HCT116 (cell line): ENCODE data around the gene ZNF341. TPM values are rescaled to one million over a fixed set of nuclear protein-coding genes. Genes with fewer than 3 reads are reported as not detected.

Source experiments
- ATAC-seq: fragments of 200-7000 bp; cut with Tn5 transposase; 2 replicates; pipeline ENCODE4 v1.9.1; 2020; ENCODE audit warnings: mild to moderate bottlenecking, moderate library complexity
- BruUV-seq: library from RNA; stranded (reverse); fragments of 400-500 nt; replicated peaks from 2 replicates; lab custom pipeline; 2021; lab: Mats Ljungman, UMichigan
- CTCF ChIA-PET: fragments of 300-600 bp; sonication (Branson Sonifier 250); formaldehyde crosslinking; loops from one replicate; lab custom pipeline; 2021; ENCODE audit warnings: antibody characterized with exemption; lab: Charles Lee
- POLR2A ChIA-PET: fragments of 300-600, 350-600 bp; sonication (Branson Sonifier 250); formaldehyde crosslinking; loops from one replicate; lab custom pipeline; 2021; ENCODE audit warnings: antibody characterized with exemption; lab: Charles Lee
- RAD21 ChIA-PET, 2 experiments: fragments of 300-600 bp; sonication (Branson Sonifier 250); formaldehyde crosslinking; loops; one replicate each; lab custom pipeline; 2023; ENCODE audit warnings: low total read pairs in 2 of 2; ENCODE audit not compliant: uncharacterized antibody in 2 of 2, unreplicated experiment in 2 of 2, low non-redundant PET in 1 of 2; lab: Charles Lee
- DNase-seq: peaks from one replicate; pipeline ENCODE4 v3.0.0-alpha.2; 2010; ENCODE audit warnings: low read depth, low spot score
- H2AFZ ChIP-seq: fragments of 200-600 bp; shearing (Covaris generic), sonication (generic); 2 replicates; pipeline ENCODE4 v1.6.1; 2017; ENCODE audit warnings: low read depth, mixed run types, mixed read lengths, antibody characterized with exemption, low read length; ENCODE audit not compliant: poor library complexity, severe bottlenecking
- H3K27ac ChIP-seq: 2 replicates; pipeline ENCODE4 v1.5.1; 2012; ENCODE audit warnings: low read depth, low read length
- H3K27me3 ChIP-seq: fragments of 200-600 bp; sonication (generic); 2 replicates; pipeline ENCODE4 v1.6.1; 2016; ENCODE audit warnings: mixed run types, low read length, mixed read lengths; ENCODE audit not compliant: insufficient read depth
- H3K36me3 ChIP-seq, 2 experiments: fragments of 200-500 bp in 1 of 2; fragments of 200-600 bp in 1 of 2; sonication (Bioruptor generic) in 1 of 2; sonication (generic) in 1 of 2; 2 replicates each; pipeline versions ENCODE4 v1.5.1 to v1.6.1; 2014 to 2016; ENCODE audit warnings: low read length in 2 of 2, inconsistent platforms in 1 of 2, mixed read lengths in 1 of 2, mixed run types in 1 of 2; ENCODE audit not compliant: insufficient read depth in 2 of 2, control insufficient read depth in 1 of 2
- H3K4me1 ChIP-seq, 2 experiments: fragments of 200-600 bp in 1 of 2; sonication (generic) in 1 of 2; 2 replicates each; pipeline versions ENCODE4 v1.5.1 to v1.6.1; 2012 to 2017; ENCODE audit warnings: low read length in 2 of 2, inconsistent platforms in 1 of 2, mild to moderate bottlenecking in 1 of 2, mixed read lengths in 1 of 2, mixed run types in 1 of 2, moderate library complexity in 1 of 2; ENCODE audit not compliant: insufficient read depth in 2 of 2, control insufficient read depth in 1 of 2
- H3K4me2 ChIP-seq: fragments of 200-600 bp; sonication (generic); 2 replicates; pipeline ENCODE4 v1.6.1; 2017; ENCODE audit warnings: mixed run types, low read length, mixed read lengths
- H3K4me3 ChIP-seq, 2 experiments: fragments of 200-600 bp in 1 of 2; sonication (generic) in 1 of 2; replicated peaks in 1 of 2; 2 replicates each; pipeline ENCODE4 v1.5.1; 2011 to 2016; ENCODE audit warnings: low read length in 2 of 2, control low read depth in 1 of 2, low read depth in 1 of 2, mild to moderate bottlenecking in 1 of 2, mixed read lengths in 1 of 2, mixed run types in 1 of 2
- H3K79me2 ChIP-seq: fragments of 200-600 bp; sonication (generic); 2 replicates; pipeline ENCODE4 v1.6.1; 2017; ENCODE audit warnings: mild to moderate bottlenecking, mixed run types, low read length, moderate library complexity, mixed read lengths; ENCODE audit not compliant: insufficient read depth
- H3K9ac ChIP-seq: fragments of 200-600 bp; sonication (generic); 2 replicates; pipeline ENCODE4 v1.6.1; 2016; ENCODE audit warnings: low read length, mixed read lengths
- H3K9me2 ChIP-seq: fragments of 200-600 bp; sonication (generic), shearing (Covaris generic); 2 replicates; pipeline ENCODE4 v1.6.1; 2017; ENCODE audit warnings: mixed run types, mild to moderate bottlenecking, moderate library complexity; ENCODE audit not compliant: insufficient read depth
- H3K9me3 ChIP-seq, 2 experiments: fragments of 200-500 bp in 1 of 2; fragments of 200-600 bp in 1 of 2; sonication (Bioruptor generic) in 1 of 2; sonication (generic) in 1 of 2; 2 replicates each; pipeline ENCODE4 v1.6.1; 2014 to 2017; ENCODE audit warnings: low read length in 2 of 2, mixed read lengths in 2 of 2, inconsistent platforms in 1 of 2, low read depth in 1 of 2, mild to moderate bottlenecking in 1 of 2, mixed run types in 1 of 2, moderate library complexity in 1 of 2; ENCODE audit not compliant: control insufficient read depth in 1 of 2, insufficient read depth in 1 of 2
- H4K20me1 ChIP-seq: fragments of 200-600 bp; sonication (generic), shearing (Covaris generic); 2 replicates; pipeline ENCODE4 v1.6.1; 2017; ENCODE audit warnings: mixed run types, mild to moderate bottlenecking, moderate library complexity; ENCODE audit not compliant: insufficient read depth
- CBX3 ChIP-seq: IDR thresholded peaks from 2 replicates; pipeline ENCODE4 v1.6.1; 2012; ENCODE audit warnings: low read depth
- CEBPB ChIP-seq: IDR thresholded peaks from 2 replicates; pipeline ENCODE4 v1.6.1; 2012; ENCODE audit warnings: low read depth
- CTCF ChIP-seq, 3 experiments: fragments of 200-600 bp in 1 of 3; sonication (generic) in 1 of 3; IDR thresholded peaks in 2 of 3; conservative IDR thresholded peaks in 1 of 3; 2 replicates each; pipeline ENCODE4 v1.5.1; 2012 to 2017; ENCODE audit warnings: low read depth in 2 of 3, low read length in 2 of 3, antibody characterized with exemption in 1 of 3, borderline replicate concordance in 1 of 3, control low read depth in 1 of 3, mild to moderate bottlenecking in 1 of 3, mixed read lengths in 1 of 3, mixed run types in 1 of 3, moderate library complexity in 1 of 3; ENCODE audit not compliant: insufficient read depth in 1 of 3
- EGR1 ChIP-seq: IDR thresholded peaks from 2 replicates; pipeline ENCODE4 v1.6.1; 2012; ENCODE audit warnings: low read depth
- ELF1 ChIP-seq: IDR thresholded peaks from 2 replicates; pipeline ENCODE4 v1.6.1; 2012; ENCODE audit warnings: low read depth, borderline replicate concordance
- EZH2phosphoT487 ChIP-seq: fragments of 200-600 bp; IDR thresholded peaks from 2 replicates; pipeline ENCODE4 v1.6.1; 2018; ENCODE audit warnings: antibody characterized with exemption, borderline replicate concordance
- FOSL1 ChIP-seq: IDR thresholded peaks from 2 replicates; pipeline ENCODE4 v1.6.1; 2012; ENCODE audit warnings: low read depth
- JUND ChIP-seq: IDR thresholded peaks from 2 replicates; pipeline ENCODE4 v1.6.1; 2012
- MAX ChIP-seq: IDR thresholded peaks from 2 replicates; pipeline ENCODE4 v1.6.1; 2012
- POLR2A ChIP-seq: IDR thresholded peaks from 2 replicates; pipeline ENCODE4 v1.7.0; 2011; ENCODE audit warnings: borderline replicate concordance; ENCODE audit not compliant: insufficient read depth, insufficient read length; ENCODE audit errors: extremely low read depth
- POLR2AphosphoS5 ChIP-seq: IDR thresholded peaks from 2 replicates; pipeline ENCODE4 v1.6.1; 2011; ENCODE audit warnings: mild to moderate bottlenecking, low read depth, low read length, moderate library complexity
- RAD21 ChIP-seq: IDR thresholded peaks from 2 replicates; pipeline ENCODE4 v1.6.1; 2012; ENCODE audit warnings: low read depth, mild to moderate bottlenecking
- REST ChIP-seq: IDR thresholded peaks from 2 replicates; pipeline ENCODE4 v1.6.1; 2012; ENCODE audit warnings: low read depth
- SIN3A ChIP-seq: IDR thresholded peaks from 2 replicates; pipeline ENCODE4 v1.6.1; 2012; ENCODE audit warnings: low read depth
- YY1 ChIP-seq: IDR thresholded peaks from 2 replicates; pipeline ENCODE4 v1.6.1; 2011; ENCODE audit warnings: low read length, low read depth, moderate library complexity, mild to moderate bottlenecking; ENCODE audit not compliant: insufficient replicate concordance; ENCODE audit errors: extremely low read depth
- ZBTB33 ChIP-seq: IDR thresholded peaks from 2 replicates; pipeline ENCODE4 v1.6.1; 2011; ENCODE audit warnings: mild to moderate bottlenecking, low read length, moderate library complexity; ENCODE audit not compliant: insufficient replicate concordance; ENCODE audit errors: extremely low read depth
- ZFX ChIP-seq: fragments of 450-650 bp; IDR thresholded peaks from 2 replicates; pipeline ENCODE4 v1.6.1; 2017
- ZNF274 ChIP-seq: fragments of 200-500 bp; sonication (Bioruptor generic); IDR thresholded peaks from 2 replicates; pipeline ENCODE4 v1.6.1; 2014; ENCODE audit warnings: mild to moderate bottlenecking, low read depth, low read length, inconsistent platforms
- intact Hi-C: fragments of 100-400 bp; cut with micrococcal nuclease; formaldehyde crosslinking; loops from 2 replicates; pipeline ENCODE4 v1.10.0; 2022
- total RNA-seq: library from RNA; stranded (reverse); gene quantifications from one replicate; pipeline ENCODE4 v1.2.1, GENCODE V29; 2021; ENCODE audit not compliant: unreplicated experiment

The ZNF341 gene
- total RNA-seq, 1 experiment from 2014 or later, result 4.9 TPM

- Histone ChIP-seq H3K36me3 (no peaks in the 10 kb centered on the region), H3K4me3 (no peak overlapping the region), H3K4me2 (no peak overlapping the region), H3K9ac (no peak overlapping the region), H3K9me2 (no peaks in the 10 kb centered on the region), H3K9me3 (no peaks in the 10 kb centered on the region), H4K20me1 (no peaks in the 10 kb centered on the region), H3K27me3 (no peaks in the 10 kb centered on the region), H3K27ac (no peak overlapping the region), H2AFZ (no peak overlapping the region), H3K79me2 (no peaks in the 10 kb centered on the region), H3K4me1 (peaks cover 17 to 30% of the 10 kb centered on the region in 2 experiments)
- ChIA-PET RAD21 (no interaction called here), POLR2A (no interaction called here), CTCF (no interaction called here)
- TF ChIP-seq ZFX, result no peak
- no peak for TF ChIP-seq REST
- TF ChIP-seq EGR1, result no peak
- no peak for TF ChIP-seq CTCF (IDR thresholded peaks at IDR 0.05 in 2 of 3, conservative IDR thresholded peaks at IDR 0.05 in 1 of 3; ENCODE audit: borderline replicate concordance in 1 of 3, insufficient read depth in 1 of 3, low read depth in 2 of 3, low read length in 2 of 3)
- TF ChIP-seq YY1, result no peak
- TF ChIP-seq MAX, result no peak
- TF ChIP-seq POLR2AphosphoS5, result no peak
- no peak for TF ChIP-seq RAD21
- no peak for TF ChIP-seq CEBPB
- TF ChIP-seq SIN3A, result no peak
- TF ChIP-seq ZBTB33, result no peak
- TF ChIP-seq POLR2A, result no peak
- no peak for TF ChIP-seq FOSL1
- TF ChIP-seq ZNF274, result no peak
- TF ChIP-seq ELF1, result no peak
- no peak for TF ChIP-seq EZH2phosphoT487
- no peak for TF ChIP-seq CBX3
- no peak for TF ChIP-seq JUND
- no peak for ATAC-seq
- no peak for DNase-seq
- no TSS peak for BruUV-seq
- intact Hi-C loops, result no loop called here
Observed at GRCh38 chr20:33781133-33781532, 49.3 kb downstream of the ZNF341 start.
